Right lobe of liver (tissue), 6 donors: ENCODE data around the gene CENPB. TPM values are rescaled to one million over a fixed set of nuclear protein-coding genes. Genes with fewer than 3 reads are reported as not detected.
A peak's percentile ranks its signal among the peaks of the same experiment; 100 is the strongest.

Experiments used
- ATAC-seq, 4 donors: fragments of 200-7000 bp; cut with Tn5 transposase; one replicate each; pipeline ENCODE4 v1.9.1; 2020; ENCODE audit warnings: mild to moderate bottlenecking in 4 of 4, moderate library complexity in 4 of 4
- DNase-seq, 3 donors: peaks; one replicate each; pipeline ENCODE4 v3.0.0-alpha.2; 2020
- H3K27ac ChIP-seq, 3 donors: fragments of 200-600 bp; one replicate each; pipeline ENCODE4 v1.8.0; 2022
- H3K27me3 ChIP-seq, 2 donors: fragments of 200-600 bp; one replicate each; pipeline ENCODE4 v1.8.0; 2022
- H3K36me3 ChIP-seq, 4 donors: fragments of 200-600 bp; sonication (generic) in 1 of 4; one replicate each; pipeline versions ENCODE4 v1.5.1 to v1.8.0; 2017 to 2022; ENCODE audit warnings: control low read depth in 1 of 4
- H3K4me1 ChIP-seq, 4 donors: fragments of 200-600 bp; sonication (generic) in 1 of 4; one replicate each; pipeline versions ENCODE4 v1.5.1 to v1.8.0; 2017 to 2022; ENCODE audit warnings: control low read depth in 1 of 4
- H3K4me3 ChIP-seq, 3 donors: fragments of 200-600 bp; one replicate each; pipeline ENCODE4 v1.8.0; 2022
- H3K9me3 ChIP-seq, 4 donors: fragments of 200-600 bp; sonication (generic) in 1 of 4; one replicate each; pipeline versions ENCODE4 v1.5.1 to v1.8.0; 2017 to 2022; ENCODE audit warnings: control low read depth in 1 of 4
- POLR2A ChIP-seq: fragments of 450-650 bp; IDR thresholded peaks from one replicate; pipeline ENCODE4 v1.6.1; 2017; ENCODE audit warnings: antibody characterized with exemption, mild to moderate bottlenecking
- WGBS: methylation state at CpG from one replicate; pipeline ENCODE4 v1.1.6; 2018; ENCODE audit warnings: low coverage, low lambda C conversion rate; ENCODE audit not compliant: insufficient coverage; ENCODE audit errors: missing lambda C conversion rate; 5-methylcytosine and 5-hydroxymethylcytosine counted together
- intact Hi-C, 2 donors: fragments of 100-400 bp; cut with DNase I; formaldehyde crosslinking; loops; one replicate each; pipeline versions ENCODE4 v1.11.2 to v1.14.1; 2022
- total RNA-seq, 6 experiments: library from RNA; depleted of rRNA in 2 of 6; stranded (reverse); fragments of >200 nt in 2 of 6; fragmentation: NEBNext Ultra II Directional in 3 of 6; extraction: Animal tissue kit (Norgen Biotek cat#: 25700) in 3 of 6; gene quantifications; one replicate each; pipeline versions ENCODE4 v1.1.0 to v1.2.4, GENCODE V29; 2016 to 2023
- TF ChIP-seq, protein P1 (sequence below), 4 donors: fragments of 200-600 bp in 3 of 4; fragments of 450-650 bp in 1 of 4; IDR thresholded peaks; one replicate each; pipeline versions ENCODE4 v1.5.1 to v1.8.0; 2016 to 2022; ENCODE audit warnings: antibody characterized with exemption in 4 of 4, mild to moderate bottlenecking in 2 of 4
- donor health status: DM: no; HTN: yes; CAD: no.
- donor health status: DM: no; HTN: no; CAD: no.
- donor health status: DM: no; HTN: no; CAD: no.
- donor health status: DM: no; HTN: yes; CAD: no.
- donor health status: DM: no; HTN: yes; CAD: no.

The CENPB gene
- total RNA-seq, 6 experiments from 2014 or later = 27.8 to 43.1 (median 31.6) TPM

DNA sequence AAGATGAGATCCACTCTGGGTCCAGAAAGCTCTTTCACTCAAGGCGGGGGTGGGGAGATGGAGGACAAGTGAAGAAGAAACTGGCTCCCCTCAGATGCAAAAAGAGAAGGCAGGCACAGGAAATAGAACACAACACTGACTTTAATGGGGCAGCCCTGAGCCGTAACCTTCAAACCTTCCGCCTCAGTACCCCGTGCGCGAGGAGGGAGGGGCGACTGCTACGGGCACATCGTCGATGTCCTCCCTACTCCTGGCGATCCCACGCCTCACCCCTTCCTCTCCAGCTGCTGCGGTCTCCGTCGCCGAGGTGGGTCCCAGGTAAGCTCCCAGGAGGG lies 9.2 kb downstream of the CENPB start:
- Histone ChIP-seq H3K4me3 (peak overlapping the region; percentile 43 to 54 (median 46)), H3K27ac (no peak overlapping the region), H3K9me3 (no peaks in the 10 kb centered on the region), H3K4me1 (peaks cover 0 to 21% (median 8%) of the 10 kb centered on the region in 4 donors), H3K36me3 (no peaks in the 10 kb centered on the region), H3K27me3 (no peaks in the 10 kb centered on the region)
- TF ChIP-seq, protein P1, sequence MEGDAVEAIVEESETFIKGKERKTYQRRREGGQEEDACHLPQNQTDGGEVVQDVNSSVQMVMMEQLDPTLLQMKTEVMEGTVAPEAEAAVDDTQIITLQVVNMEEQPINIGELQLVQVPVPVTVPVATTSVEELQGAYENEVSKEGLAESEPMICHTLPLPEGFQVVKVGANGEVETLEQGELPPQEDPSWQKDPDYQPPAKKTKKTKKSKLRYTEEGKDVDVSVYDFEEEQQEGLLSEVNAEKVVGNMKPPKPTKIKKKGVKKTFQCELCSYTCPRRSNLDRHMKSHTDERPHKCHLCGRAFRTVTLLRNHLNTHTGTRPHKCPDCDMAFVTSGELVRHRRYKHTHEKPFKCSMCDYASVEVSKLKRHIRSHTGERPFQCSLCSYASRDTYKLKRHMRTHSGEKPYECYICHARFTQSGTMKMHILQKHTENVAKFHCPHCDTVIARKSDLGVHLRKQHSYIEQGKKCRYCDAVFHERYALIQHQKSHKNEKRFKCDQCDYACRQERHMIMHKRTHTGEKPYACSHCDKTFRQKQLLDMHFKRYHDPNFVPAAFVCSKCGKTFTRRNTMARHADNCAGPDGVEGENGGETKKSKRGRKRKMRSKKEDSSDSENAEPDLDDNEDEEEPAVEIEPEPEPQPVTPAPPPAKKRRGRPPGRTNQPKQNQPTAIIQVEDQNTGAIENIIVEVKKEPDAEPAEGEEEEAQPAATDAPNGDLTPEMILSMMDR (IDR thresholded peaks at IDR 0.05) = no peak
- TF ChIP-seq POLR2A = no peak
- 15% methylated on average over 9 of the region's 16 CpGs for WGBS
- ATAC-seq (no peak), DNase-seq (no peak)
- intact Hi-C loops = loop anchor here in 1 of 2 donors (10.0 kb wide), 1 partner anchor 103 kb away; no protein-coding TSS in a partner anchor

GRCh38 chr20:3775457-3776108 lies 11.0 kb downstream of the CENPB start:
- Histone ChIP-seq H3K36me3 (no peaks in the 10 kb centered on the region), H3K27ac (no peak overlapping the region), H3K9me3 (no peaks in the 10 kb centered on the region), H3K4me3 (no peak overlapping the region), H3K4me1 (peaks cover 0 to 12% (median 0%) of the 10 kb centered on the region in 4 donors), H3K27me3 (no peaks in the 10 kb centered on the region)
- no peak for TF ChIP-seq POLR2A
- TF ChIP-seq, protein P1 (IDR thresholded peaks at IDR 0.05) = no peak
- ATAC-seq (no peak), DNase-seq (no peak)
- 71% methylated on average over 3 of the region's 4 CpGs for WGBS
- intact Hi-C loops = loop anchor here in 1 of 2 donors (10.0 kb wide), 1 partner anchor 101 kb away; no protein-coding TSS in a partner anchor

GRCh38 chr20:3771552-3772058 lies 14.9 kb downstream of the CENPB start:
- TF ChIP-seq, protein P1 (IDR thresholded peaks at IDR 0.05) = no peak
- no peak for TF ChIP-seq POLR2A
- intact Hi-C loops = loop anchor here in 1 of 2 donors (10.0 kb wide), 1 partner anchor 97 kb away; no protein-coding TSS in a partner anchor
- WGBS = 57% methylated on average over 6 of the region's 7 CpGs
- ATAC-seq (no peak), DNase-seq (no peak)
- Histone ChIP-seq H3K27me3 (no peaks in the 10 kb centered on the region), H3K36me3 (no peaks in the 10 kb centered on the region), H3K27ac (no peak overlapping the region), H3K4me1 (peaks cover 0 to 14% (median 4%) of the 10 kb centered on the region in 4 donors), H3K9me3 (no peaks in the 10 kb centered on the region), H3K4me3 (no peak overlapping the region)

DNA sequence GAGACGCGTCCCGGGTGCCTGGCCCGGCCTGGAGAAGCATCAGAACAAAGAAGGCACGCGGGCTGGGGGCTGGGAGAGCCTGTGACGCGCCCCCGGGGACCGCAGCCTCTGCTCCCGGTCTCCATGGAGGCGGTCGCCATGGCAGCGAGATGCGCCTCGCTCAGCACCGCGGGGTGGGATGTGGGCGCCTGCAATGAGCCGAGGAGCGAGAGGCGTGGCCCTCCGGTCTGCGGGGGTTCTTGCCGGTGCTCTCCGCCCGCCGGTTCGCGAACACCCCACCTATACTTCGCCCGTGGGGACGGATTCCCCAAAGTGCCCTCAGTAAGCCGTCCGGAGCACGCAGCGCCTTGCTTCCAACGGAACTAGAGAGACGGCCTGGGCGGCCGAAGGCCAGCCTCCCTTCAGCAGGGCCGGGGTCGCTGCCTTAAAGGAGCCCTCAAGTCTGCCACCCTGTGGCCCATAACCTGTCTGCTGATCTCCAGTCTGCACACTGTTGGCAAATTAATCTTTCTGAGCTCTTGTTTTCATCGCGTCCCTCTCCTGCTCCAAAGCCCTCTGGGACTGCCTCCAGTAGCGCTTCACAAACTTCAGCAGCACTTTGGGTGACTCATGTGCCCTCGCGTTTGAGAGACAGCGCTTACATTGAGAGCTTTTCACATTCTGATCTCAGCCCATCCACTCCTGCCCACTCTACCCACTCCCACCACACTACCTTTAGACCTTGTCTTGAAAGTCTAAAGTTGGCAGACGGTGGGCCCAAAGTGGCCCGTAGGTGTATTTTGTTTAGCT lies 18.0 kb downstream of the CENPB start:
- intact Hi-C loops = no loop called here
- Histone ChIP-seq H3K4me3 (peak overlapping the region; percentile 59 to 81 (median 75)), H3K27ac (peak overlapping the region; percentile 56 to 73 (median 60)), H3K9me3 (no peaks in the 10 kb centered on the region), H3K4me1 (peaks cover 0 to 14% (median 4%) of the 10 kb centered on the region in 4 donors), H3K36me3 (no peaks in the 10 kb centered on the region), H3K27me3 (no peaks in the 10 kb centered on the region)
- peak; percentile 48 to 58 (median 57) for ATAC-seq
- 12% methylated on average over 9 of the region's 51 CpGs for WGBS
- TF ChIP-seq POLR2A = no peak
- TF ChIP-seq, protein P1 (IDR thresholded peaks at IDR 0.05) = peak; percentile 34 to 56 (median 48)
- peak; percentile 68 to 78 (median 75) for DNase-seq
